Memory B cell (primary cell): ENCODE measurements around the gene SKAP1.
"Not testable (repeated sequence)": the region's sequence is repeated elsewhere in the genome, so short reads cannot be mapped to it uniquely, and the experiment has no call there.

Source experiments
- ATAC-seq: fragments of 150-1000 bp; cut with Tn5 transposase; 2 replicates; pipeline ENCODE4 v1.10.0; 2021; ENCODE audit warnings: low read depth, mild to moderate bottlenecking, moderate library complexity
- DNase-seq, 2 donors: peaks; one replicate each; pipeline ENCODE4 v3.0.0; 2022; ENCODE audit warnings: low spot score in 2 of 2
- H3K27ac Mint-ChIP-seq: one replicate; pipeline ENCODE4 v1.8.0; 2022; ENCODE audit warnings: mild to moderate bottlenecking, moderate library complexity, mixed read lengths
- H3K27me3 Mint-ChIP-seq: one replicate; pipeline ENCODE4 v1.8.0; 2022; ENCODE audit warnings: mixed read lengths
- H3K36me3 Mint-ChIP-seq: one replicate; pipeline ENCODE4 v1.8.0; 2022; ENCODE audit warnings: mild to moderate bottlenecking, mixed read lengths
- H3K4me1 Mint-ChIP-seq: one replicate; pipeline ENCODE4 v1.8.0; 2022; ENCODE audit warnings: mixed read lengths
- H3K4me3 Mint-ChIP-seq: one replicate; pipeline ENCODE4 v1.8.0; 2022; ENCODE audit warnings: mild to moderate bottlenecking, moderate library complexity, mixed read lengths
- H3K9me3 Mint-ChIP-seq: one replicate; pipeline ENCODE4 v1.8.0; 2022; ENCODE audit warnings: mixed read lengths

Gene SKAP1

GRCh38 chr17:48245465-48246033 is 184.5 kb downstream of the SKAP1 start:
- not testable (repeated sequence) for H3K4me1 Mint-ChIP-seq, H3K9me3 Mint-ChIP-seq, DNase-seq, H3K36me3 Mint-ChIP-seq, ATAC-seq, H3K4me3 Mint-ChIP-seq, H3K27ac Mint-ChIP-seq, H3K27me3 Mint-ChIP-seq

GRCh38 chr17:48244814-48245213 is 185.2 kb downstream of the SKAP1 start:
- H3K4me1 Mint-ChIP-seq = peaks cover 6% of the 10 kb centered on the region
- no peaks in the 10 kb centered on the region for H3K27me3 Mint-ChIP-seq
- H3K9me3 Mint-ChIP-seq = no peaks in the 10 kb centered on the region
- no peak overlapping the region for H3K27ac Mint-ChIP-seq
- H3K36me3 Mint-ChIP-seq = no peaks in the 10 kb centered on the region
- no peak overlapping the region for H3K4me3 Mint-ChIP-seq
- DNase-seq (no peak), ATAC-seq (no peak)

GRCh38 chr17:48244121-48244711 is 185.8 kb downstream of the SKAP1 start:
- H3K27me3 Mint-ChIP-seq = no peaks in the 10 kb centered on the region
- H3K27ac Mint-ChIP-seq = no peak overlapping the region
- no peaks in the 10 kb centered on the region for H3K9me3 Mint-ChIP-seq
- H3K4me1 Mint-ChIP-seq = peaks cover 6% of the 10 kb centered on the region
- no peak overlapping the region for H3K4me3 Mint-ChIP-seq
- DNase-seq (no peak), ATAC-seq (no peak)
- no peaks in the 10 kb centered on the region for H3K36me3 Mint-ChIP-seq

- ATAC-seq = no peak
- peaks cover 4% of the 10 kb centered on the region for H3K27me3 Mint-ChIP-seq
Observed at GRCh38 chr17:48241770-48242497, 188.1 kb downstream of the SKAP1 start.

GRCh38 chr17:48241131-48241591 is 188.9 kb downstream of the SKAP1 start:
- peaks cover 6% of the 10 kb centered on the region for H3K4me1 Mint-ChIP-seq
- H3K9me3 Mint-ChIP-seq = no peaks in the 10 kb centered on the region
- no peak for DNase-seq
- H3K36me3 Mint-ChIP-seq = peaks cover 4% of the 10 kb centered on the region
- H3K27ac Mint-ChIP-seq = no peak overlapping the region
- ATAC-seq = no peak
- no peak overlapping the region for H3K4me3 Mint-ChIP-seq
- peaks cover 4% of the 10 kb centered on the region for H3K27me3 Mint-ChIP-seq

More at GRCh38 chr17:48241770-48242497, 188.1 kb downstream of the SKAP1 start:
- DNase-seq = no peak
- H3K4me3 Mint-ChIP-seq = no peak overlapping the region
- H3K9me3 Mint-ChIP-seq = no peaks in the 10 kb centered on the region
- H3K36me3 Mint-ChIP-seq = peaks cover 4% of the 10 kb centered on the region
- H3K27ac Mint-ChIP-seq = no peak overlapping the region
- H3K4me1 Mint-ChIP-seq = peaks cover 6% of the 10 kb centered on the region

- ATAC-seq = no peak
- H3K36me3 Mint-ChIP-seq = peaks cover 4% of the 10 kb centered on the region
- H3K4me1 Mint-ChIP-seq = peaks cover 6% of the 10 kb centered on the region
- DNase-seq = no peak
- H3K4me3 Mint-ChIP-seq = no peak overlapping the region
- H3K9me3 Mint-ChIP-seq = no peaks in the 10 kb centered on the region
- no peak overlapping the region for H3K27ac Mint-ChIP-seq
- peaks cover 4% of the 10 kb centered on the region for H3K27me3 Mint-ChIP-seq
Observed at GRCh38 chr17:48240562-48241130, 189.4 kb downstream of the SKAP1 start.

GRCh38 chr17:48240122-48240521 is 189.9 kb downstream of the SKAP1 start:
- Mint-ChIP-seq H3K9me3 (no peaks in the 10 kb centered on the region), H3K27me3 (peaks cover 4% of the 10 kb centered on the region), H3K4me3 (no peak overlapping the region), H3K36me3 (peaks cover 4% of the 10 kb centered on the region), H3K27ac (no peak overlapping the region), H3K4me1 (peaks cover 6% of the 10 kb centered on the region)
- DNase-seq = no peak
- no peak for ATAC-seq

GRCh38 chr17:48239603-48239995 is 190.4 kb downstream of the SKAP1 start:
- H3K27me3 Mint-ChIP-seq = peaks cover 6% of the 10 kb centered on the region
- H3K36me3 Mint-ChIP-seq = peaks cover 4% of the 10 kb centered on the region
- ATAC-seq (no peak), DNase-seq (no peak)
- no peak overlapping the region for H3K4me3 Mint-ChIP-seq
- no peak overlapping the region for H3K27ac Mint-ChIP-seq
- no peaks in the 10 kb centered on the region for H3K9me3 Mint-ChIP-seq
- peaks cover 6% of the 10 kb centered on the region for H3K4me1 Mint-ChIP-seq

- peaks cover 4% of the 10 kb centered on the region for H3K4me1 Mint-ChIP-seq
- H3K36me3 Mint-ChIP-seq = peaks cover 4% of the 10 kb centered on the region
- no peak overlapping the region for H3K4me3 Mint-ChIP-seq
- H3K27ac Mint-ChIP-seq = no peak overlapping the region
- no peak for ATAC-seq
- no peak for DNase-seq
- peaks cover 6% of the 10 kb centered on the region for H3K27me3 Mint-ChIP-seq
- no peaks in the 10 kb centered on the region for H3K9me3 Mint-ChIP-seq
Observed at GRCh38 chr17:48238933-48239602, 190.9 kb downstream of the SKAP1 start.

- no peak overlapping the region for H3K27ac Mint-ChIP-seq
- H3K4me1 Mint-ChIP-seq = peaks cover 4% of the 10 kb centered on the region
- no peaks in the 10 kb centered on the region for H3K9me3 Mint-ChIP-seq
- peaks cover 7% of the 10 kb centered on the region for H3K36me3 Mint-ChIP-seq
- peaks cover 10% of the 10 kb centered on the region for H3K27me3 Mint-ChIP-seq
- DNase-seq (no peak), ATAC-seq (no peak)
- H3K4me3 Mint-ChIP-seq = no peak overlapping the region
Observed at GRCh38 chr17:48237456-48237855, 192.6 kb downstream of the SKAP1 start.

- Mint-ChIP-seq H3K4me3 (no peak overlapping the region), H3K27me3 (peaks cover 10% of the 10 kb centered on the region), H3K36me3 (peaks cover 7% of the 10 kb centered on the region), H3K9me3 (no peaks in the 10 kb centered on the region), H3K27ac (no peak overlapping the region), H3K4me1 (peaks cover 4% of the 10 kb centered on the region)
- DNase-seq = no peak
- no peak for ATAC-seq
Observed at GRCh38 chr17:48236681-48237134, 193.3 kb downstream of the SKAP1 start.

GRCh38 chr17:48234922-48235321 is 195.1 kb downstream of the SKAP1 start:
- Mint-ChIP-seq H3K9me3 (no peaks in the 10 kb centered on the region), H3K27ac (no peak overlapping the region), H3K36me3 (peaks cover 7% of the 10 kb centered on the region), H3K27me3 (peaks cover 10% of the 10 kb centered on the region), H3K4me1 (no peaks in the 10 kb centered on the region), H3K4me3 (no peak overlapping the region)
- DNase-seq = no peak
- no peak for ATAC-seq

- no peak overlapping the region for H3K27ac Mint-ChIP-seq
- no peak overlapping the region for H3K4me3 Mint-ChIP-seq
- ATAC-seq = no peak
- no peaks in the 10 kb centered on the region for H3K4me1 Mint-ChIP-seq
- H3K27me3 Mint-ChIP-seq = peaks cover 7% of the 10 kb centered on the region
- no peaks in the 10 kb centered on the region for H3K9me3 Mint-ChIP-seq
- no peak for DNase-seq
- H3K36me3 Mint-ChIP-seq = peaks cover 2% of the 10 kb centered on the region
Observed at GRCh38 chr17:48231995-48232959, 197.7 kb downstream of the SKAP1 start.
